Breast epithelium (tissue), 4 donors: ENCODE measurements around the gene LYRM4. TPM values are rescaled to one million over a fixed set of nuclear protein-coding genes. Genes with fewer than 3 reads are reported as not detected.

Experiments
- DNase-seq, 2 donors: peaks; one replicate each; pipeline ENCODE4 v3.0.0-alpha.2; 2019; ENCODE audit warnings: low spot score in 2 of 2
- H3K27ac ChIP-seq, 2 donors: fragments of 200-600 bp; sonication (generic) in 1 of 2; one replicate each; pipeline ENCODE4 v1.5.1; 2016 to 2019; ENCODE audit warnings: mild to moderate bottlenecking in 1 of 2
- H3K27me3 ChIP-seq, 2 donors: fragments of 200-600 bp; sonication (generic) in 1 of 2; one replicate each; pipeline versions ENCODE4 v1.5.1 to v1.6.0; 2017 to 2019; ENCODE audit warnings: control low read depth in 1 of 2, mild to moderate bottlenecking in 1 of 2
- H3K36me3 ChIP-seq: fragments of 200-600 bp; one replicate; pipeline ENCODE4 v1.5.1; 2019
- H3K4me1 ChIP-seq, 2 donors: fragments of 200-600 bp; sonication (generic); one replicate each; pipeline ENCODE4 v1.5.1; 2016 to 2019; ENCODE audit warnings: control low read depth in 1 of 2
- H3K4me3 ChIP-seq, 3 donors: fragments of 200-600 bp; sonication (generic); 1 replicate in 2 of 3; 2 replicates in 1 of 3; pipeline ENCODE4 v1.5.1; 2016 to 2019; ENCODE audit warnings: mild to moderate bottlenecking in 3 of 3, moderate library complexity in 2 of 3
- H3K9me3 ChIP-seq, 2 donors: fragments of 200-600 bp; sonication (generic) in 1 of 2; one replicate each; pipeline ENCODE4 v1.5.1; 2016 to 2019; ENCODE audit warnings: control low read depth in 1 of 2
- CTCF ChIP-seq, 3 donors: fragments of 450-650 bp; IDR thresholded peaks; one replicate each; pipeline ENCODE4 v1.5.1; 2016 to 2017; ENCODE audit warnings: antibody characterized with exemption in 3 of 3, mild to moderate bottlenecking in 3 of 3, moderate library complexity in 3 of 3
- POLR2A ChIP-seq: fragments of 450-650 bp; IDR thresholded peaks from one replicate; pipeline ENCODE4 v1.6.1; 2016; ENCODE audit warnings: antibody characterized with exemption, mild to moderate bottlenecking, moderate library complexity
- POLR2AphosphoS5 ChIP-seq, 3 donors: sonication (generic); formaldehyde crosslinking; IDR thresholded peaks; one replicate each; pipeline ENCODE4 v1.6.1; 2017; ENCODE audit warnings: antibody characterized with exemption in 3 of 3
- intact Hi-C: fragments of 100-400 bp; cut with DNase I; formaldehyde crosslinking; loops from one replicate; pipeline ENCODE4 v1.15.1; 2023; ENCODE audit warnings: low total_unique reads
- total RNA-seq, 3 donors: library from RNA; depleted of rRNA; stranded (reverse); fragments of >200 nt; gene quantifications; one replicate each; pipeline ENCODE4 v1.1.0, GENCODE V29; 2016

Gene LYRM4
- total RNA-seq, 3 donors from 2014 or later = 24.4 to 38.0 (median 25.0) TPM

GRCh38 chr6:5091210-5092069, 169.3 kb downstream of the LYRM4 start:
- DNase-seq = no peak
- no peaks in the 10 kb centered on the region for H3K27me3 ChIP-seq
- H3K4me1 ChIP-seq = no peaks in the 10 kb centered on the region
- intact Hi-C loops = no loop called here
- no peaks in the 10 kb centered on the region for H3K9me3 ChIP-seq
- H3K36me3 ChIP-seq = no peaks in the 10 kb centered on the region
- H3K27ac ChIP-seq = no peak overlapping the region
- TF ChIP-seq POLR2A (no peak), POLR2AphosphoS5 (IDR thresholded peaks at IDR 0.05) (no peak), CTCF (IDR thresholded peaks at IDR 0.05) (no peak)
- H3K4me3 ChIP-seq = no peak overlapping the region

- peak overlapping the region in 1 of 2 donors; percentile 58 for H3K27ac ChIP-seq
- no peaks in the 10 kb centered on the region for H3K36me3 ChIP-seq
- intact Hi-C loops = no loop called here
- no peak overlapping the region for H3K4me3 ChIP-seq
- no peaks in the 10 kb centered on the region for H3K27me3 ChIP-seq
- no peak for DNase-seq
- no peak for TF ChIP-seq POLR2A
- TF ChIP-seq POLR2AphosphoS5 (IDR thresholded peaks at IDR 0.05) = no peak
- TF ChIP-seq CTCF (IDR thresholded peaks at IDR 0.05) = no peak
- H3K4me1 ChIP-seq = peaks cover 0 to 6% of the 10 kb centered on the region in 2 donors
- no peaks in the 10 kb centered on the region for H3K9me3 ChIP-seq
These were observed 170.1 kb downstream of the LYRM4 start for GRCh38 chr6:5090603-5091002.

GRCh38 chr6:5089481-5090438, 171.0 kb downstream of the LYRM4 start:
- DNase-seq = no peak
- TF ChIP-seq CTCF (IDR thresholded peaks at IDR 0.05) = no peak
- TF ChIP-seq POLR2AphosphoS5 (IDR thresholded peaks at IDR 0.05) = no peak
- no peak for TF ChIP-seq POLR2A

GRCh38 chr6:5088780-5089179, 172.0 kb downstream of the LYRM4 start:
- intact Hi-C loops = no loop called here
- peaks cover 0 to 6% of the 10 kb centered on the region in 2 donors for H3K4me1 ChIP-seq
- no peak for TF ChIP-seq CTCF (IDR thresholded peaks at IDR 0.05)
- TF ChIP-seq POLR2A = no peak
- no peak for TF ChIP-seq POLR2AphosphoS5 (IDR thresholded peaks at IDR 0.05)
- H3K4me3 ChIP-seq = no peak overlapping the region
- no peak for DNase-seq
- H3K9me3 ChIP-seq = no peaks in the 10 kb centered on the region
- no peak overlapping the region for H3K27ac ChIP-seq
- no peaks in the 10 kb centered on the region for H3K27me3 ChIP-seq
- no peaks in the 10 kb centered on the region for H3K36me3 ChIP-seq

More at GRCh38 chr6:5089481-5090438, 171.0 kb downstream of the LYRM4 start:
- Histone ChIP-seq H3K27ac (peak overlapping the region in 1 of 2 donors; percentile 58), H3K36me3 (no peaks in the 10 kb centered on the region), H3K4me1 (peaks cover 0 to 6% of the 10 kb centered on the region in 2 donors), H3K27me3 (no peaks in the 10 kb centered on the region), H3K9me3 (no peaks in the 10 kb centered on the region), H3K4me3 (no peak overlapping the region)
- intact Hi-C loops = no loop called here
